ENCODE results near the gene AKAP9. TPM values are rescaled to one million over a fixed set of nuclear protein-coding genes. Genes with fewer than 3 reads are reported as not detected.
A peak's percentile ranks its signal among the peaks of the same experiment; 100 is the strongest.

Gene AKAP9
- total and polyA plus RNA-seq, 4 donors, result 11.4 to 203 (median 40.0) TPM

- ATAC-seq (ENCODE audit: insufficient read depth, low FRiP score) (no peak), DNase-seq (peak in 1 of 3 donors; percentile 4)
- no peaks in the 10 kb centered on the region for H3K4me1 ChIP-seq (ENCODE audit: control insufficient read depth in 5 of 5, insufficient read depth in 5 of 5, low read length in 5 of 5)
- H3K27me3 ChIP-seq (ENCODE audit: control insufficient read depth in 3 of 3, insufficient read depth in 3 of 3, low read length in 2 of 3), result no peaks in the 10 kb centered on the region
- H3K36me3 ChIP-seq (ENCODE audit: control insufficient read depth in 4 of 4, insufficient read depth in 4 of 4, low read length in 4 of 4), result peaks cover 10 to 49% (median 39%) of the 10 kb centered on the region in 4 donors
- no peak overlapping the region for H3K9ac ChIP-seq (ENCODE audit: insufficient read depth in 1 of 2, low read length in 2 of 2)
- no peak overlapping the region for H3K27ac ChIP-seq (ENCODE audit: low read depth in 1 of 2, low read length in 1 of 2)
- no peak overlapping the region for H3K4me3 ChIP-seq
- peaks cover 0 to 4% (median 1%) of the 10 kb centered on the region in 4 donors for H3K9me3 ChIP-seq (ENCODE audit: control insufficient read depth in 4 of 4, insufficient read depth in 3 of 4, low read length in 3 of 4)
- TF ChIP-seq, protein P1, sequence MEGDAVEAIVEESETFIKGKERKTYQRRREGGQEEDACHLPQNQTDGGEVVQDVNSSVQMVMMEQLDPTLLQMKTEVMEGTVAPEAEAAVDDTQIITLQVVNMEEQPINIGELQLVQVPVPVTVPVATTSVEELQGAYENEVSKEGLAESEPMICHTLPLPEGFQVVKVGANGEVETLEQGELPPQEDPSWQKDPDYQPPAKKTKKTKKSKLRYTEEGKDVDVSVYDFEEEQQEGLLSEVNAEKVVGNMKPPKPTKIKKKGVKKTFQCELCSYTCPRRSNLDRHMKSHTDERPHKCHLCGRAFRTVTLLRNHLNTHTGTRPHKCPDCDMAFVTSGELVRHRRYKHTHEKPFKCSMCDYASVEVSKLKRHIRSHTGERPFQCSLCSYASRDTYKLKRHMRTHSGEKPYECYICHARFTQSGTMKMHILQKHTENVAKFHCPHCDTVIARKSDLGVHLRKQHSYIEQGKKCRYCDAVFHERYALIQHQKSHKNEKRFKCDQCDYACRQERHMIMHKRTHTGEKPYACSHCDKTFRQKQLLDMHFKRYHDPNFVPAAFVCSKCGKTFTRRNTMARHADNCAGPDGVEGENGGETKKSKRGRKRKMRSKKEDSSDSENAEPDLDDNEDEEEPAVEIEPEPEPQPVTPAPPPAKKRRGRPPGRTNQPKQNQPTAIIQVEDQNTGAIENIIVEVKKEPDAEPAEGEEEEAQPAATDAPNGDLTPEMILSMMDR (IDR thresholded peaks at IDR 0.05; ENCODE audit: control extremely low read depth, extremely low read depth), result no peak
- WGBS, 2 donors, result 80 to 96% methylated on average over 1 of the region's 1 CpG
These were observed 178.6 kb downstream of the AKAP9 start for GRCh38 chr7:92119213-92119759.

DNA sequence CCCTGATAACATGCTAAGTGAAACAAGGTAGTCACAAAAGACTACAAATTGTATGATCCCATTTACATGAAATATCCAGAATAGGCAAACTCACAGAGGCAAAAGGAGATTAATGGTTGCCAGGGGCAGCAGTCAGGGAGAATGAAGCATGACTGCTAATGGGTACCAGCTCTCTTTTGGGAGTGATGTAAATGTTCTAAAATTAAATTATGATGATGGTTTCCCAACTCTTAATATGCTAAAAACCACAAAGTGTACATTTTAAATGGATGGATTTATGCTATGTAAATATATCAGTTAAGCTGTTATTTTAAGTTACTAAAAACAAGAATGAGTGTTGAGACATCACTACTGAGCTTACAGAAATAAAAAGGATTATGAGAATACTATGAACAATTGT lies 181.0 kb downstream of the AKAP9 start:
- Histone ChIP-seq H3K9me3 (ENCODE audit: control insufficient read depth in 4 of 4, insufficient read depth in 3 of 4, low read length in 3 of 4) (peaks cover 0 to 4% (median 1%) of the 10 kb centered on the region in 4 donors), H3K9ac (ENCODE audit: insufficient read depth in 1 of 2, low read length in 2 of 2) (no peak overlapping the region), H3K36me3 (ENCODE audit: control insufficient read depth in 4 of 4, insufficient read depth in 4 of 4, low read length in 4 of 4) (peaks cover 13 to 47% (median 37%) of the 10 kb centered on the region in 4 donors), H3K4me1 (ENCODE audit: control insufficient read depth in 5 of 5, insufficient read depth in 5 of 5, low read length in 5 of 5) (no peaks in the 10 kb centered on the region), H3K27ac (ENCODE audit: low read depth in 1 of 2, low read length in 1 of 2) (no peak overlapping the region), H3K27me3 (ENCODE audit: control insufficient read depth in 3 of 3, insufficient read depth in 3 of 3, low read length in 2 of 3) (no peaks in the 10 kb centered on the region), H3K4me3 (no peak overlapping the region)
- no peak for ATAC-seq (ENCODE audit: insufficient read depth, low FRiP score)
- TF ChIP-seq, protein P1 (IDR thresholded peaks at IDR 0.05; ENCODE audit: control extremely low read depth, extremely low read depth), result no peak
- DNase-seq, result no peak

- Histone ChIP-seq H3K27me3 (ENCODE audit: control insufficient read depth in 3 of 3, insufficient read depth in 3 of 3, low read length in 2 of 3) (no peaks in the 10 kb centered on the region), H3K36me3 (ENCODE audit: control insufficient read depth in 4 of 4, insufficient read depth in 4 of 4, low read length in 4 of 4) (peaks cover 6 to 21% (median 11%) of the 10 kb centered on the region in 4 donors), H3K9ac (ENCODE audit: insufficient read depth in 1 of 2, low read length in 2 of 2) (no peak overlapping the region), H3K27ac (ENCODE audit: low read depth in 1 of 2, low read length in 1 of 2) (no peak overlapping the region), H3K4me1 (ENCODE audit: control insufficient read depth in 5 of 5, insufficient read depth in 5 of 5, low read length in 5 of 5) (peaks cover 0 to 25% (median 3%) of the 10 kb centered on the region in 5 donors), H3K9me3 (ENCODE audit: control insufficient read depth in 4 of 4, insufficient read depth in 3 of 4, low read length in 3 of 4) (no peaks in the 10 kb centered on the region), H3K4me3 (no peak overlapping the region)
- 89 to 95% methylated on average over 5 of the region's 5 CpGs for WGBS, 2 donors
- ATAC-seq (ENCODE audit: insufficient read depth, low FRiP score), result no peak
- no peak for DNase-seq
- TF ChIP-seq, protein P1 (IDR thresholded peaks at IDR 0.05; ENCODE audit: control extremely low read depth, extremely low read depth), result no peak
These were observed 190.4 kb downstream of the AKAP9 start for GRCh38 chr7:92131093-92131492.
